GM23248 (cell line): ENCODE data around the gene KLHL30.

ENCODE experiments used
- EZH2 ChIP-seq: fragments of 200-600 bp; sonication (generic); IDR thresholded peaks from 2 replicates; pipeline ENCODE4 v1.6.1; 2018; ENCODE audit warnings: antibody characterized with exemption, mild to moderate bottlenecking; ENCODE audit not compliant: insufficient read depth, poor library complexity, severe bottlenecking
- EZH2phosphoT487 ChIP-seq: fragments of 200-600 bp; sonication (generic); IDR thresholded peaks from 2 replicates; pipeline ENCODE4 v1.6.1; 2018; ENCODE audit warnings: antibody characterized with exemption, moderate library complexity, mild to moderate bottlenecking, low read depth; ENCODE audit not compliant: insufficient read depth

DNA sequence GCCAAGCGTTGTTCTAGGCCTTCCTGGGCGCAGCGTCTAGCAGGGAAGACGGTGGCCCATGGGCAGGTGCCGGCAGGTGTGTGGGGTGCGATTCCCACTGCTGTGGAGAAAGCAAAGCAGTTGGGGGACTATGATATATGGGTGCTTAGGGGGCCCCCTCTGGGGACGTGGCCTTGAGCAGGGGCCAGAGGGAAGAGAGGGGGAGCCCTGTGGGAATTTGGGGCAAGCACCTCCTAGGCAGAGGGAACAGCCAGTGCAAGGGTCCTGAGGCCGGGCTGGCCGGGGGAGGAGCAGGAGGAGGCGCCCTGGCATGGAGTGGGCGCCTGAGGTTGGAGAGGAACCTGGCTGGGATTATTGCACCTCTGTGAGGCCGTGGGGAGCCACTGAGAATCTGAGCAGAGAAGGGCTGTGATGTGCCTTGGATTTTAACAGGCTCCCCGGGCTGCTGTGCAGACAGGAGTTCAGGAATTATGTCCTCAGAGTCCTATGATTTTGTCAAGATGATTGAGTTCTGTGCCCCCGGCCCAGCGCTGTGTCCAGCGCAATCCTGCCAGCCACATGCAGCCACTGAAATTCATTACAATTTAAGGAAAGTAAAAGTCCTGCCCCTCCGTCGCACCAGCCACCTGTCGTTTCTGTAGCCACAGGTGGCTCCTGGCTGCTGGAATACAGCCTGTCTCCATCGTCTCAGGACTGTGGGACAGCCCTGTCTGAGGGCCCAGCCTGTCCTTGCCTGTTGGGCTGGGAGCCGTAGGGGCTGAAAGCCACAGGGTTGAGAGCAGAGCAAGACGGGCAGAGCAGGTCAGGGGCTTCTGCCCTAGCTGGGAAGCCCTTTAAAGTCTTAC lies 9.1 kb upstream of the KLHL30 start:
- TF ChIP-seq EZH2 (no peak), EZH2phosphoT487 (no peak)
